Right lobe of liver (tissue), 4 donors: ENCODE results near the gene EMILIN2.

Experiments used
- CTCF ChIP-seq, 4 donors: fragments of 200-600 bp in 3 of 4; fragments of 450-650 bp in 1 of 4; IDR thresholded peaks; one replicate each; pipeline versions ENCODE4 v1.5.1 to v1.8.0; 2016 to 2022; ENCODE audit warnings: antibody characterized with exemption in 4 of 4, mild to moderate bottlenecking in 2 of 4
- POLR2A ChIP-seq: fragments of 450-650 bp; IDR thresholded peaks from one replicate; pipeline ENCODE4 v1.6.1; 2017; ENCODE audit warnings: antibody characterized with exemption, mild to moderate bottlenecking
- donor health status: DM: no; HTN: no; CAD: no.
- donor health status: DM: no; HTN: no; CAD: no.
- donor health status: DM: no; HTN: yes; CAD: no.

- TF ChIP-seq CTCF (IDR thresholded peaks at IDR 0.05), result no peak
- TF ChIP-seq POLR2A, result no peak
Measured at GRCh38 chr18:2964361-2965010, 117.7 kb downstream of the EMILIN2 start.
